HUES48 (cell line): ENCODE data around the gene GATAD2A.

Experiments used
- H3K27ac ChIP-seq: one replicate; pipeline ENCODE4 v1.7.0; 2013; ENCODE audit warnings: low read depth, low read length, inconsistent platforms
- H3K27me3 ChIP-seq: 2 replicates; pipeline ENCODE4 v1.6.1; 2013; ENCODE audit warnings: mild to moderate bottlenecking, low read length; ENCODE audit not compliant: control insufficient read depth, insufficient read depth
- H3K36me3 ChIP-seq: 2 replicates; pipeline ENCODE4 v1.6.1; 2013; ENCODE audit warnings: low read length; ENCODE audit not compliant: control insufficient read depth, insufficient read depth
- H3K4me1 ChIP-seq: 2 replicates; pipeline ENCODE4 v1.6.1; 2013; ENCODE audit warnings: mild to moderate bottlenecking, low read length; ENCODE audit not compliant: control insufficient read depth, insufficient read depth
- H3K4me3 ChIP-seq: 2 replicates; pipeline ENCODE4 v1.5.1; 2013; ENCODE audit warnings: mild to moderate bottlenecking, low read depth, low read length
- H3K9ac ChIP-seq: 2 replicates; pipeline ENCODE4 v1.6.1; 2013; ENCODE audit warnings: mild to moderate bottlenecking, low read depth, low read length, moderate library complexity
- H3K9me3 ChIP-seq: 2 replicates; pipeline ENCODE4 v1.6.1; 2013; ENCODE audit warnings: low read length; ENCODE audit not compliant: control insufficient read depth, insufficient read depth

The GATAD2A gene

GRCh38 chr19:19498255-19498991 lies 92.9 kb downstream of the GATAD2A start:
- Histone ChIP-seq H3K27ac (no peak overlapping the region), H3K36me3 (peaks cover 94% of the 10 kb centered on the region), H3K4me3 (no peak overlapping the region), H3K4me1 (no peaks in the 10 kb centered on the region), H3K9me3 (no peaks in the 10 kb centered on the region), H3K9ac (no peak overlapping the region), H3K27me3 (no peaks in the 10 kb centered on the region)

GRCh38 chr19:19499272-19499995 lies 94.0 kb downstream of the GATAD2A start:
- H3K36me3 ChIP-seq = peaks cover 95% of the 10 kb centered on the region
- H3K4me1 ChIP-seq = no peaks in the 10 kb centered on the region
- H3K4me3 ChIP-seq = no peak overlapping the region
- H3K27me3 ChIP-seq = no peaks in the 10 kb centered on the region
- H3K27ac ChIP-seq = no peak overlapping the region
- H3K9me3 ChIP-seq = no peaks in the 10 kb centered on the region
- H3K9ac ChIP-seq = no peak overlapping the region

- H3K27ac ChIP-seq = no peak overlapping the region
- H3K9ac ChIP-seq = no peak overlapping the region
- H3K4me1 ChIP-seq = no peaks in the 10 kb centered on the region
- no peaks in the 10 kb centered on the region for H3K9me3 ChIP-seq
- no peaks in the 10 kb centered on the region for H3K27me3 ChIP-seq
- H3K4me3 ChIP-seq = no peak overlapping the region
- peaks cover 99% of the 10 kb centered on the region for H3K36me3 ChIP-seq
Measured at GRCh38 chr19:19500975-19501644, 95.6 kb downstream of the GATAD2A start.

- no peaks in the 10 kb centered on the region for H3K4me1 ChIP-seq
- no peaks in the 10 kb centered on the region for H3K9me3 ChIP-seq
- H3K36me3 ChIP-seq = peaks cover 99% of the 10 kb centered on the region
Measured at GRCh38 chr19:19501798-19502197, 96.3 kb downstream of the GATAD2A start.

GRCh38 chr19:19502281-19502680 lies 96.8 kb downstream of the GATAD2A start:
- Histone ChIP-seq H3K9me3 (no peaks in the 10 kb centered on the region), H3K4me1 (no peaks in the 10 kb centered on the region), H3K9ac (no peak overlapping the region), H3K27me3 (no peaks in the 10 kb centered on the region), H3K27ac (no peak overlapping the region), H3K36me3 (peaks cover 99% of the 10 kb centered on the region), H3K4me3 (no peak overlapping the region)

More at GRCh38 chr19:19501798-19502197, 96.3 kb downstream of the GATAD2A start:
- H3K4me3 ChIP-seq = no peak overlapping the region
- H3K9ac ChIP-seq = no peak overlapping the region
- H3K27ac ChIP-seq = no peak overlapping the region
- H3K27me3 ChIP-seq = no peaks in the 10 kb centered on the region

- Histone ChIP-seq H3K9ac (no peak overlapping the region), H3K27me3 (no peaks in the 10 kb centered on the region), H3K4me1 (no peaks in the 10 kb centered on the region), H3K27ac (no peak overlapping the region), H3K4me3 (no peak overlapping the region), H3K9me3 (no peaks in the 10 kb centered on the region), H3K36me3 (peaks cover 97% of the 10 kb centered on the region)
Measured at GRCh38 chr19:19502808-19503602, 97.5 kb downstream of the GATAD2A start.

GRCh38 chr19:19504754-19505668 lies 99.5 kb downstream of the GATAD2A start:
- Histone ChIP-seq H3K4me1 (no peaks in the 10 kb centered on the region), H3K4me3 (no peak overlapping the region), H3K9me3 (no peaks in the 10 kb centered on the region), H3K27ac (no peak overlapping the region), H3K27me3 (no peaks in the 10 kb centered on the region), H3K36me3 (peaks cover 77% of the 10 kb centered on the region), H3K9ac (no peak overlapping the region)

GRCh38 chr19:19505669-19506326 lies 100.3 kb downstream of the GATAD2A start:
- peaks cover 69% of the 10 kb centered on the region for H3K36me3 ChIP-seq

GRCh38 chr19:19506592-19506991 lies 101.1 kb downstream of the GATAD2A start:
- Histone ChIP-seq H3K36me3 (peaks cover 61% of the 10 kb centered on the region), H3K9me3 (no peaks in the 10 kb centered on the region), H3K4me1 (no peaks in the 10 kb centered on the region), H3K27ac (no peak overlapping the region), H3K27me3 (no peaks in the 10 kb centered on the region), H3K9ac (no peak overlapping the region), H3K4me3 (no peak overlapping the region)

More at GRCh38 chr19:19505669-19506326, 100.3 kb downstream of the GATAD2A start:
- Histone ChIP-seq H3K4me1 (no peaks in the 10 kb centered on the region), H3K9ac (no peak overlapping the region), H3K27ac (no peak overlapping the region), H3K9me3 (no peaks in the 10 kb centered on the region), H3K4me3 (no peak overlapping the region), H3K27me3 (no peaks in the 10 kb centered on the region)
